A549 (cell line): Measurements from ENCODE around the gene OGA. TPM values are rescaled to one million over a fixed set of nuclear protein-coding genes. Genes with fewer than 3 reads are reported as not detected.

Experiments used
- ATAC-seq, 2 experiments: fragments of 200-7000 bp in 1 of 2; fragments of >200 bp in 1 of 2; cut with Nextera tagmentation in 1 of 2; cut with Tn5 transposase in 1 of 2; 3 replicates each; pipeline versions ENCODE4 v1.8.0 to v1.9.1; 2018 to 2020; ENCODE audit warnings: mild to moderate bottlenecking in 1 of 2, moderate library complexity in 1 of 2
- CTCF ChIA-PET: fragments of 300-600 bp; sonication (Branson Sonifier 250); formaldehyde crosslinking; extraction: SDS; loops from one replicate; lab custom pipeline; 2021; ENCODE audit warnings: antibody characterized with exemption, inconsistent platforms; lab: Yijun Ruan, JAX
- POLR2A ChIA-PET: fragments of 350-600 bp; formaldehyde crosslinking; extraction: SDS; loops from one replicate; lab custom pipeline; 2021; ENCODE audit warnings: antibody characterized with exemption, inconsistent platforms; lab: Yijun Ruan, JAX
- DNase-seq, 2 experiments: peaks; one replicate each; pipeline versions ENCODE4 v3.0.0 to v3.0.0-alpha.2; 2011 to 2016; ENCODE audit warnings: low read depth in 1 of 2, low spot score in 1 of 2
- FAIRE-seq: peaks from 2 replicates; lab custom pipeline; 2011; peaks lifted over from hg19 to GRCh38; lab: Jason Lieb, UNC
- H3K27ac ChIP-seq, 2 experiments: fragments of >200 bp; sonication (Bioruptor Twin); formaldehyde crosslinking; 3 replicates each; pipeline ENCODE4 v1.5.1; 2016 to 2017
- H3K4me1 ChIP-seq: fragments of >200 bp; sonication (Bioruptor Twin); formaldehyde crosslinking; 3 replicates; pipeline ENCODE4 v1.6.1; 2016
- H3K4me2 ChIP-seq: fragments of >200 bp; sonication (Bioruptor Twin); formaldehyde crosslinking; 3 replicates; pipeline ENCODE4 v1.6.1; 2016
- H3K4me3 ChIP-seq: fragments of >200 bp; sonication (Bioruptor Twin); formaldehyde crosslinking; 3 replicates; pipeline ENCODE4 v1.5.1; 2016
- H3K9me3 ChIP-seq: fragments of >200 bp; sonication (Bioruptor Twin); formaldehyde crosslinking; 3 replicates; pipeline ENCODE4 v1.6.1; 2016
- CHD2 ChIP-seq: fragments of 150-350 bp; IDR thresholded peaks from 2 replicates; pipeline ENCODE4 v1.6.1; 2014; ENCODE audit warnings: low read length; ENCODE audit not compliant: partially characterized antibody
- EHF ChIP-seq: fragments of 250-450 bp; sonication (Bioruptor Pico); IDR thresholded peaks from 2 replicates; pipeline ENCODE4 v1.5.0; 2020; ENCODE audit warnings: mild to moderate bottlenecking
- EHMT2 ChIP-seq: fragments of 200-600 bp; sonication (generic); IDR thresholded peaks from 2 replicates; pipeline ENCODE4 v1.6.1; 2016; ENCODE audit warnings: antibody characterized with exemption, low read depth, mild to moderate bottlenecking, moderate library complexity
- FOSB ChIP-seq: fragments of 250-450 bp; sonication (Bioruptor Pico); IDR thresholded peaks from 2 replicates; pipeline ENCODE4 v1.5.0; 2020; ENCODE audit warnings: mild to moderate bottlenecking, moderate library complexity
- FOXS1 ChIP-seq: fragments of 250-450 bp; sonication (Bioruptor Pico); IDR thresholded peaks from 2 replicates; pipeline ENCODE4 v1.5.0; 2020; ENCODE audit warnings: mild to moderate bottlenecking, moderate library complexity
- HDAC2 ChIP-seq: fragments of 200-600 bp; sonication (generic); IDR thresholded peaks from 2 replicates; pipeline ENCODE4 v1.6.1; 2016
- HMGXB4 ChIP-seq: fragments of 250-450 bp; sonication (Bioruptor Pico); IDR thresholded peaks from 2 replicates; pipeline ENCODE4 v1.5.0; 2021; ENCODE audit warnings: mild to moderate bottlenecking, moderate library complexity, borderline replicate concordance
- HOXA7 ChIP-seq: fragments of 250-450 bp; sonication (Bioruptor Pico); IDR thresholded peaks from 2 replicates; pipeline ENCODE4 v1.5.0; 2020; ENCODE audit warnings: mild to moderate bottlenecking, moderate library complexity
- HOXB13 ChIP-seq: fragments of 250-450 bp; sonication (Bioruptor Pico); IDR thresholded peaks from 2 replicates; pipeline ENCODE4 v1.5.0; 2020; ENCODE audit warnings: low read depth, mild to moderate bottlenecking, moderate library complexity
- HOXB5 ChIP-seq: fragments of 250-450 bp; sonication (Bioruptor Pico); IDR thresholded peaks from 2 replicates; pipeline ENCODE4 v1.5.0; 2020; ENCODE audit warnings: mild to moderate bottlenecking, moderate library complexity
- JUN ChIP-seq, 2 experiments: fragments of >200 bp; sonication (Bioruptor Twin); formaldehyde crosslinking; IDR thresholded peaks; 2 replicates in 1 of 2; 3 replicates in 1 of 2; pipeline ENCODE4 v1.6.1; 2016 to 2017
- NFE2L2 ChIP-seq: fragments of 150-350 bp; conservative IDR thresholded peaks from 2 replicates; pipeline ENCODE4 v1.6.1; 2014; ENCODE audit warnings: low read length
- NPAS2 ChIP-seq: fragments of 250-450 bp; sonication (Bioruptor Pico); IDR thresholded peaks from 2 replicates; pipeline ENCODE4 v1.8.0; 2022; ENCODE audit warnings: mild to moderate bottlenecking, moderate library complexity, borderline replicate concordance
- POLR2A ChIP-seq: IDR thresholded peaks from 2 replicates; pipeline ENCODE4 v1.6.1; 2012; ENCODE audit warnings: mild to moderate bottlenecking, low read length
- POLR2AphosphoS2 ChIP-seq: conservative IDR thresholded peaks from 2 replicates; pipeline ENCODE4 v1.6.1; 2012; ENCODE audit warnings: low read length, improper control_type of control experiment, inconsistent platforms
- RNF2 ChIP-seq: fragments of 200-600 bp; sonication (generic); IDR thresholded peaks from 2 replicates; pipeline ENCODE4 v1.6.1; 2016; ENCODE audit warnings: low read depth, mild to moderate bottlenecking, antibody characterized with exemption, moderate library complexity, borderline replicate concordance
- SMC3 ChIP-seq: fragments of >200 bp; sonication (Bioruptor Twin); formaldehyde crosslinking; IDR thresholded peaks from 3 replicates; pipeline ENCODE4 v1.6.1; 2018; ENCODE audit warnings: inconsistent platforms
- TP53 ChIP-seq: fragments of 250-450 bp; sonication (Bioruptor Pico); IDR thresholded peaks from 2 replicates; pipeline ENCODE4 v1.5.0; 2021; ENCODE audit warnings: mild to moderate bottlenecking, moderate library complexity
- ZC3H11A ChIP-seq: fragments of 450-650 bp; IDR thresholded peaks from 2 replicates; pipeline ENCODE4 v1.6.1; 2014; ENCODE audit warnings: antibody characterized with exemption, mild to moderate bottlenecking
- ZFP36 ChIP-seq: fragments of 450-650 bp; IDR thresholded peaks from 2 replicates; pipeline ENCODE4 v1.6.1; 2014; ENCODE audit warnings: borderline replicate concordance; ENCODE audit not compliant: partially characterized antibody
- ZSCAN20 ChIP-seq: fragments of 250-450 bp; sonication (Bioruptor Pico); IDR thresholded peaks from 2 replicates; pipeline ENCODE4 v1.8.0; 2022; ENCODE audit warnings: mild to moderate bottlenecking, moderate library complexity
- WGBS: methylation state at CpG from one replicate; pipeline ENCODE4 v1.1.6; 2017; ENCODE audit errors: missing lambda C conversion rate; 5-methylcytosine and 5-hydroxymethylcytosine counted together
- polyA plus RNA-seq, 4 experiments: library from polyadenylated mRNA; depleted of rRNA in 3 of 4; stranded (reverse); fragments of >200 nt; fragmentation: RNase III in 1 of 4; extraction: RNeasy Plus Mini Kit Qiagen cat#74134 plus additional on column Dnase treatment in 1 of 4; gene quantifications; 2 replicates in 3 of 4; 3 replicates in 1 of 4; pipeline ENCODE4 v1.2.3, GENCODE V29; 2011 to 2017
- TF ChIP-seq, protein P1 (sequence below): fragments of 150-350 bp; IDR thresholded peaks from 2 replicates; pipeline ENCODE4 v1.6.1; 2014; ENCODE audit warnings: low read depth, mild to moderate bottlenecking, low read length
- TF ChIP-seq, protein P2 (sequence below): IDR thresholded peaks from 2 replicates; pipeline ENCODE4 v1.6.1; 2012
- TF ChIP-seq, protein P3 (sequence below): fragments of >200 bp; sonication (Bioruptor Twin); formaldehyde crosslinking; IDR thresholded peaks from 3 replicates; pipeline ENCODE4 v1.5.1; 2016

Gene OGA
- polyA plus RNA-seq, 2 of the 4 experiments (the other 2 are of a cell fraction), result 40.3 to 79.1 TPM

- H3K9me3 ChIP-seq, result peaks cover 16% of the 10 kb centered on the region
- no peak overlapping the region for H3K4me3 ChIP-seq
- 25% methylated on average over 1 of the region's 1 CpG for WGBS
- DNase-seq (no peak), ATAC-seq (no peak), FAIRE-seq (no peak)
- peaks cover 10% of the 10 kb centered on the region; the same call in 2 of the 3 replicates for H3K4me1 ChIP-seq
- TF ChIP-seq ZFP36 (no peak), HOXB5 (CRISPR knock-in tag) (no peak), CHD2 (no peak), RNF2 (no peak), JUN (IDR thresholded peaks at IDR 0.05) (no peak), POLR2A (no peak), HDAC2 (no peak), ZC3H11A (no peak), HOXB13 (CRISPR knock-in tag) (no peak), HMGXB4 (CRISPR knock-in tag) (no peak), FOXS1 (no peak), ZSCAN20 (no peak), HOXA7 (CRISPR knock-in tag) (no peak), EHMT2 (no peak)
- TF ChIP-seq, protein P1, sequence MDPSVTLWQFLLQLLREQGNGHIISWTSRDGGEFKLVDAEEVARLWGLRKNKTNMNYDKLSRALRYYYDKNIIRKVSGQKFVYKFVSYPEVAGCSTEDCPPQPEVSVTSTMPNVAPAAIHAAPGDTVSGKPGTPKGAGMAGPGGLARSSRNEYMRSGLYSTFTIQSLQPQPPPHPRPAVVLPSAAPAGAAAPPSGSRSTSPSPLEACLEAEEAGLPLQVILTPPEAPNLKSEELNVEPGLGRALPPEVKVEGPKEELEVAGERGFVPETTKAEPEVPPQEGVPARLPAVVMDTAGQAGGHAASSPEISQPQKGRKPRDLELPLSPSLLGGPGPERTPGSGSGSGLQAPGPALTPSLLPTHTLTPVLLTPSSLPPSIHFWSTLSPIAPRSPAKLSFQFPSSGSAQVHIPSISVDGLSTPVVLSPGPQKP, result no peak
- H3K27ac ChIP-seq, result no peak overlapping the region
- ChIA-PET CTCF (interaction anchor here (0.6 to 8.4 kb wide), 9 partner anchors 12 to 152 kb away, joined by 3 to 71 read pairs (median 9); partner anchors contain the start of gene KCNIP2), POLR2A (no interaction called here)
- H3K4me2 ChIP-seq, result no peak overlapping the region
Observed at GRCh38 chr10:101857802-101858476, 39.7 kb upstream of the OGA start.

DNA sequence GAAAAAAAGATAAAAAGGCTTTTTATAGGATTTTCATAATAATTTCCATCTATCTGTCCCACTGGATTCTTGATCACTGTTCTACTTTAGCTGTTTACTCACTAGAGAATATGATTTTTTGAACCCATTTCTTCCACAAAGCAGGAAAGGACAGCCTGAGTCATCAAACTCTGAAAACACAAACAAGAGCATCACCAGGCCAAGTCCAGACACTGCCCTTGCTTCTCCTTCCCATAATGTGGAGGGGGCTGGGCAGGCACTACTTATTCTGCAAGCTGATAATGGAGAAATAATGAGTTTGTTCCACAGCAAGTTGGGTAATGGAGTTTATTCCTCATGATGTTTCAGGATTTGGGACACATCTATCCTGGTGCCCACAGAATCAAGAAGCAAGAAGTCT lies 38.4 kb upstream of the OGA start:
- ATAC-seq (no peak), FAIRE-seq (no peak), DNase-seq (no peak)
- no peak overlapping the region for H3K27ac ChIP-seq
- no peak for TF ChIP-seq EHF
- peaks cover 10% of the 10 kb centered on the region; the same call in 2 of the 3 replicates for H3K4me1 ChIP-seq
- POLR2A ChIA-PET, result no interaction called here
- no peak overlapping the region for H3K4me3 ChIP-seq
- CTCF ChIA-PET, result interaction anchor here (0.6 to 8.4 kb wide), 6 partner anchors 10 to 153 kb away, joined by 3 to 71 read pairs (median 5); partner anchors contain the start of gene KCNIP2
- peaks cover 12% of the 10 kb centered on the region for H3K9me3 ChIP-seq
- H3K4me2 ChIP-seq, result no peak overlapping the region

DNA sequence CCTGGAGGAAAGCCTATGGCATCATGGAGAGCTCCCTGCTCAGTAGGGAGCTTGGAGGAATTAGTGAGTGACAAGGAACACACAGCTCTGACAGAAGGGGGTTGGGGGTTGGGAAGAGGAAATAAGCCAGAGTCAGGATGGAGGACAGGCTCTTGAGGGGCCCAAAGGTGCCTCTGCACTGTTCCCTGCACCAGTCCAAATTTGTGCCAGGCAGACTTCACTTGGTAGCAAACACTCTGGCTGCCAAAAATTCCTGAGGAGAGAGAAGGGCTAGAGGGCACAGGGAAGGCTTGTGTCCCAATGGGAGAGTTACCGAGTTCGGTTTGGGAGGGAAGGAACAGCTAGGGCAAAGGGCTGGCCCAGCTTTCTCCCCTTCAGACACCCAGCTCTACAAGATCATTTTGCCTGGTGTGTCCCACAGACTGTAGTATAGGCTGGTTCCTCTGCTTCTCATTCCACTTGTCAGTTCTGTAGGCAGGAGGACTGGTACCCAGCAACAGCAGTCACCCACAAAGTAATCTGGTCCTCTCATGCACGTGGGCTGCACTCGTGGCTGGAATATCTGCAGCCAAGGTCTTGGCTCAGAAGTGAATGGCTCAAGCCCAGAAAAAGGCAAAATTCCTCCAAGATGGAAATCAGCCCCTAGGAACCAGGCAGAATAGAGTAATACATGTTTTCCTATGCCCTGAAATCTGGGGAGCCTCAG lies 33.3 kb upstream of the OGA start:
- FAIRE-seq (no peak), DNase-seq (no peak)
- POLR2A ChIA-PET, result no interaction called here

More for the DNA sequence above, 33.3 kb upstream of the OGA start:
- no peak for TF ChIP-seq HOXB5 (CRISPR knock-in tag)
- TF ChIP-seq TP53 (CRISPR knock-in tag), result no peak
- no peak for TF ChIP-seq NFE2L2
- no peak for TF ChIP-seq NPAS2 (CRISPR knock-in tag)
- TF ChIP-seq CHD2, result no peak
- no peak for TF ChIP-seq SMC3
- TF ChIP-seq, protein P2, sequence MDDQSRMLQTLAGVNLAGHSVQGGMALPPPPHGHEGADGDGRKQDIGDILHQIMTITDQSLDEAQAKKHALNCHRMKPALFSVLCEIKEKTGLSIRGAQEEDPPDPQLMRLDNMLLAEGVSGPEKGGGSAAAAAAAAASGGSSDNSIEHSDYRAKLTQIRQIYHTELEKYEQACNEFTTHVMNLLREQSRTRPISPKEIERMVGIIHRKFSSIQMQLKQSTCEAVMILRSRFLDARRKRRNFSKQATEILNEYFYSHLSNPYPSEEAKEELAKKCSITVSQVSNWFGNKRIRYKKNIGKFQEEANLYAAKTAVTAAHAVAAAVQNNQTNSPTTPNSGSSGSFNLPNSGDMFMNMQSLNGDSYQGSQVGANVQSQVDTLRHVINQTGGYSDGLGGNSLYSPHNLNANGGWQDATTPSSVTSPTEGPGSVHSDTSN, result no peak
- TF ChIP-seq ZSCAN20, result no peak
- no peak for TF ChIP-seq POLR2A
- TF ChIP-seq HDAC2, result no peak
- TF ChIP-seq, protein P3, sequence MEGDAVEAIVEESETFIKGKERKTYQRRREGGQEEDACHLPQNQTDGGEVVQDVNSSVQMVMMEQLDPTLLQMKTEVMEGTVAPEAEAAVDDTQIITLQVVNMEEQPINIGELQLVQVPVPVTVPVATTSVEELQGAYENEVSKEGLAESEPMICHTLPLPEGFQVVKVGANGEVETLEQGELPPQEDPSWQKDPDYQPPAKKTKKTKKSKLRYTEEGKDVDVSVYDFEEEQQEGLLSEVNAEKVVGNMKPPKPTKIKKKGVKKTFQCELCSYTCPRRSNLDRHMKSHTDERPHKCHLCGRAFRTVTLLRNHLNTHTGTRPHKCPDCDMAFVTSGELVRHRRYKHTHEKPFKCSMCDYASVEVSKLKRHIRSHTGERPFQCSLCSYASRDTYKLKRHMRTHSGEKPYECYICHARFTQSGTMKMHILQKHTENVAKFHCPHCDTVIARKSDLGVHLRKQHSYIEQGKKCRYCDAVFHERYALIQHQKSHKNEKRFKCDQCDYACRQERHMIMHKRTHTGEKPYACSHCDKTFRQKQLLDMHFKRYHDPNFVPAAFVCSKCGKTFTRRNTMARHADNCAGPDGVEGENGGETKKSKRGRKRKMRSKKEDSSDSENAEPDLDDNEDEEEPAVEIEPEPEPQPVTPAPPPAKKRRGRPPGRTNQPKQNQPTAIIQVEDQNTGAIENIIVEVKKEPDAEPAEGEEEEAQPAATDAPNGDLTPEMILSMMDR, result no peak
- no peak for TF ChIP-seq POLR2AphosphoS2
- no peak for TF ChIP-seq FOSB (CRISPR knock-in tag)
- no peak for TF ChIP-seq HOXA7 (CRISPR knock-in tag)
- TF ChIP-seq FOXS1, result no peak
- no peak for TF ChIP-seq RNF2
- ATAC-seq, result no peak
- Histone ChIP-seq H3K4me1 (peaks cover 6% of the 10 kb centered on the region; the same call in 2 of the 3 replicates), H3K4me2 (no peak overlapping the region), H3K4me3 (no peak overlapping the region), H3K27ac (no peak overlapping the region), H3K9me3 (no peaks in the 10 kb centered on the region)
- WGBS, result 96% methylated on average over 4 of the region's 4 CpGs
- CTCF ChIA-PET, result interaction anchor here (4.7 to 15.4 kb wide), 4 partner anchors 11 to 162 kb away, joined by 31 to 379 read pairs (median 45); no protein-coding TSS in a partner anchor
